GM12878 (cell line): ENCODE data around the gene SULF2. TPM values are rescaled to one million over a fixed set of nuclear protein-coding genes. Genes with fewer than 3 reads are reported as not detected.

Experiments used
- ATF2 ChIP-seq: IDR thresholded peaks from 2 replicates; pipeline ENCODE4 v1.6.1; 2012; ENCODE audit warnings: low read length, inconsistent platforms
- ATF3 ChIP-seq: IDR thresholded peaks from 2 replicates; pipeline ENCODE4 v1.6.1; 2011; ENCODE audit warnings: low read depth, mild to moderate bottlenecking, low read length, moderate library complexity, borderline replicate concordance; ENCODE audit errors: extremely low read depth
- CHD2 ChIP-seq: IDR thresholded peaks from 2 replicates; pipeline ENCODE4 v1.6.1; 2011; ENCODE audit warnings: low read depth, low read length, improper control_type of control experiment, borderline replicate concordance
- ELK1 ChIP-seq: IDR thresholded peaks from 2 replicates; pipeline ENCODE4 v1.6.1; 2012; ENCODE audit warnings: low read depth, low read length, improper control_type of control experiment
- NRF1 ChIP-seq: conservative IDR thresholded peaks from 2 replicates; pipeline ENCODE4 v1.6.1; 2011; ENCODE audit warnings: mild to moderate bottlenecking, low read depth, low read length, improper control_type of control experiment
- PKNOX1 ChIP-seq: fragments of 450-650 bp; IDR thresholded peaks from 2 replicates; pipeline ENCODE4 v1.6.1; 2016; ENCODE audit warnings: mild to moderate bottlenecking
- TAF1 ChIP-seq: IDR thresholded peaks from 2 replicates; pipeline ENCODE4 v1.6.1; 2011; ENCODE audit warnings: mild to moderate bottlenecking, low read depth, low read length, borderline replicate concordance
- ZNF384 ChIP-seq: IDR thresholded peaks from 2 replicates; pipeline ENCODE4 v1.6.1; 2012; ENCODE audit warnings: low read depth, mild to moderate bottlenecking, low read length, improper control_type of control experiment, borderline replicate concordance
- polyA plus RNA-seq, 11 experiments: library from polyadenylated mRNA; depleted of rRNA in 4 of 11; unstranded in 6 of 11; stranded (reverse) in 5 of 11; fragments of >200 nt; fragmentation: Nextera tagmentation in 4 of 11; fragmentation: Illumina TruSeq in 1 of 11; extraction: Ambion mirVana in 4 of 11; extraction: Trizol in 1 of 11; gene quantifications; 1 replicate in 1 of 11; 2 replicates in 10 of 11; pipeline versions ENCODE4 v1.2.1 to v1.2.3, GENCODE V29; 2011 to 2016; ENCODE audit warnings: inconsistent platforms in 2 of 11, missing spikeins in 2 of 11, low read depth in 1 of 11
- total RNA-seq, 4 experiments: library from RNA; depleted of rRNA in 3 of 4; stranded (reverse); fragments of >200 nt in 3 of 4; fragmentation: Illumina TruSeq in 1 of 4; extraction: Trizol in 1 of 4; gene quantifications; 2 replicates each; pipeline versions ENCODE4 v1.2.1 to v1.2.3, GENCODE V29; 2013 to 2021

Gene SULF2
- total and polyA plus RNA-seq, 10 of the 15 experiments (the other 5 are each of a cell fraction or from before 2014, with no cell fraction given) = 0.69 to 4.1 (median 1.6) TPM

- TF ChIP-seq ELK1 = no peak
- no peak for TF ChIP-seq CHD2
- TF ChIP-seq ATF3 = no peak
- no peak for TF ChIP-seq PKNOX1
- TF ChIP-seq ATF2 = no peak
- no peak for TF ChIP-seq TAF1
- TF ChIP-seq NRF1 = no peak
- TF ChIP-seq ZNF384 = no peak
Measured at GRCh38 chr20:47757145-47758035, 27.9 kb downstream of the SULF2 start (continued).
